Inferior parietal cortex (tissue), 1 donor: ENCODE measurements around the gene PARK7.

Experiments used
- DNase-seq: peaks from one replicate; pipeline ENCODE4 v3.0.0-alpha.2; 2016; ENCODE audit errors: extremely low spot score

Gene PARK7

DNA sequence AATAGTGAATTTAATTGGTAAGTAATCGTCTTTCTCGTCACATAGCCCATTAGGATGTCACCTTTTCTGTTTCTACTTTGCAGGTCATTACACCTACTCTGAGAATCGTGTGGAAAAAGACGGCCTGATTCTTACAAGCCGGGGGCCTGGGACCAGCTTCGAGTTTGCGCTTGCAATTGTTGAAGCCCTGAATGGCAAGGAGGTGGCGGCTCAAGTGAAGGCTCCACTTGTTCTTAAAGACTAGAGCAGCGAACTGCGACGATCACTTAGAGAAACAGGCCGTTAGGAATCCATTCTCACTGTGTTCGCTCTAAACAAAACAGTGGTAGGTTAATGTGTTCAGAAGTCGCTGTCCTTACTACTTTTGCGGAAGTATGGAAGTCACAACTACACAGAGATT lies 23.3 kb downstream of the PARK7 start:
- no peak for DNase-seq

GRCh38 chr1:7985851-7986612 lies 24.5 kb downstream of the PARK7 start:
- no peak for DNase-seq

GRCh38 chr1:7987528-7987927 lies 26.0 kb downstream of the PARK7 start:
- DNase-seq, result no peak

GRCh38 chr1:7988576-7988975 lies 27.1 kb downstream of the PARK7 start:
- no peak for DNase-seq

GRCh38 chr1:7989762-7990428 lies 28.4 kb downstream of the PARK7 start:
- DNase-seq, result no peak

DNA sequence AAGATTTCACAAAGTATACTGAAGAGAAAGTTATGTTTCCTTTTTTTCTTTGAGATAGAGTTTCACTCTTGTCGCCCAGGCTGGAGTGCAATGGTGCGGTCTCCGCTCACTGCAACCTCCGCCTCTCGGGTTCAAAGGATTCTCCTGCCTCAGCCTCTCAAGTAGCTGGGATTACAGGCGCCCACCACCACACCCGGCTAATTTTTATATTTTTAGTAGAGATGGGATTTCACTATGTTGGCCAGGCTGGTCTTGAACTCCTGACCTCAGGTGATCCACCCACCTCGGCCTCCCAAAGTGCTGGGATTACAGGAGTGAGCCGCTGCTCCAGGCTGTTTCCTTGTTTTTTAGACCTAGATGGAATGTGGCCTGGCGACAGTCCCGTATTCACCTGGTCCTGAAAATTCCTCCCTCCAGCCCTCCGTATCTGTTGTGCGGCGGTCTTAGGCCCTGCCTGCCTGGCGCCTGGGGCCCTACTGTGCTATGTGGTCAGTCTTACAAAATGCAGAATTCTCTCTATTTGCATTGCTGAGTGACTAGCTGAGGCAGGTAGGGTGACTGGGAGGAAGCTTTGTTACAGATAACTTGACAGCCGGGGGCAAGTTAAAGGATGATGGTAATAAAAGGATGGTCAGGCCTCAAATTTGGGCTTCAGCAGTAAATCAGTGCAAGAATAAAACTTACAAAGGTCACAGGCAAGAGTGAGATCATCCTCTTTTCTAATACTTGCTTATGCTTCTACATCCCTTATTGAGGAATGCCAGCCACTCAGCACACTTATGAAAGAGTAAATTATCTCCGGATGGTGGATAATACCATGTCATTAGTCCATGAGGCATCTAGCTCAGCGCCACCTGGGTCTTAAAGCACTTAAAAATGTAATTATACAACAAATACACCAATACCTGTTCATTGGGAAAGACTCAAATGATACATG lies 30.3 kb downstream of the PARK7 start:
- DNase-seq, result no peak

GRCh38 chr1:7992885-7993284 lies 31.4 kb downstream of the PARK7 start:
- no peak for DNase-seq

DNA sequence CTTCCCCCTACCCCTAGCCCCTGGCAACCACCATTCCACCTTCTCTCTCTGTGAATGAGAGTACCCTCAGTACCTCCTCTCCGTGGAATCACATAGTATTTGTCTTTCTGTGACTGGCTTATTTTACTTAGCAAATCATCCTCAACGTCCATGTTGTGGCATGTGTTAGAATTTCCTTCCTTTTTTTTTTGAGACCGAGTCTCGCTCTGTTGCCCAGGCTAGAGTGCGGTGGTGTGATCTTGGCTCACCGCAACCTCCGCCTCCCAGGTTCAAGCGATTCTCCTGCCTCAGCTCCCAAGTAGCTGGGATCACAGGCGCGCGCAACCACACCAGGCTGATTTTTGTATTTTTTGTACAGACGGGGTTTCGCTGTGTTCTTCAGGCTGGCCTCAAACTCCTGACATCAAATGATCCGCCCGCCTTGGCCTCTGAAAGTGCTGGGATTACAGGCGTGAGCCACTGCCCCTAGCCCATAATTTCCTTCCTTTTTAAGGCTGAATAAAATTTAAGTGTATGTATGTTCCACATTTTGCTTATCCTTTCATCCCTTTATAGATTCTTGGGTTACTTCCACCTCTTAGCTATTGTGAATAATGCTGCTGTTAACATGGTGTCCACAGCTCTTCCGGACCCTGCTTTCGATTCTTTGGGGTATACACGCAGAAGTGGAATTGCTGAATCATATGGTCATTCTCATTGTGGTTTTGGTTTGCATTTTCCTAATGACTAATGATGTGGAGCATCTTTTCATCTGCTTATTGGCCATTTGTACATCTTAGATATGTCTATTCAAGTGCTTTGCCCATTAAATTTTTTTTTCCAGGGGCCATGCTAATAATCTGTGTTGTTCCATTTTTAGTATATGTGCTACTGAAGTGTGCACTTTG lies 32.3 kb downstream of the PARK7 start:
- no peak for DNase-seq

DNA sequence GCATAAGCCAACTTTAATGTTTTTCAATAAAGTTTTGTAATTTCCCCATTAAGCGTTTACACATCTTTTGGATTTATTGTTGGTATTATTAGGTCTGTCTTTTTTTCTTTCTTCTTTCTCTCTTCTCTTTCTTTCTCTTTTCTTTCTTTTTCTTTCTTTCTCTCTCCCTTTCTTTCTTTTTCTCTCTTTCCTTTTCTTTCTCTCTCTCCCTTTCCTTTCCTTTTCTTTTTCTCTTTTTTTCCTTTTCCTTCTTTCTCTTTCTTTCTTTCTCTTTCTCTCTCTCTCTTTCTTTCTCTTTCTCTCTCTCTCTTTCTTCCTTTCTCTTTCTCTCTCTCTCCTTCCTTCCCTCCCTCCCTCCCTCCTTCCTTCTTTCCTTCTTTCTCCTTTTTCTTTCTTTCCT lies 33.3 kb downstream of the PARK7 start:
- DNase-seq, result no peak

GRCh38 chr1:7995437-7995836 lies 33.9 kb downstream of the PARK7 start:
- DNase-seq, result no peak

DNA sequence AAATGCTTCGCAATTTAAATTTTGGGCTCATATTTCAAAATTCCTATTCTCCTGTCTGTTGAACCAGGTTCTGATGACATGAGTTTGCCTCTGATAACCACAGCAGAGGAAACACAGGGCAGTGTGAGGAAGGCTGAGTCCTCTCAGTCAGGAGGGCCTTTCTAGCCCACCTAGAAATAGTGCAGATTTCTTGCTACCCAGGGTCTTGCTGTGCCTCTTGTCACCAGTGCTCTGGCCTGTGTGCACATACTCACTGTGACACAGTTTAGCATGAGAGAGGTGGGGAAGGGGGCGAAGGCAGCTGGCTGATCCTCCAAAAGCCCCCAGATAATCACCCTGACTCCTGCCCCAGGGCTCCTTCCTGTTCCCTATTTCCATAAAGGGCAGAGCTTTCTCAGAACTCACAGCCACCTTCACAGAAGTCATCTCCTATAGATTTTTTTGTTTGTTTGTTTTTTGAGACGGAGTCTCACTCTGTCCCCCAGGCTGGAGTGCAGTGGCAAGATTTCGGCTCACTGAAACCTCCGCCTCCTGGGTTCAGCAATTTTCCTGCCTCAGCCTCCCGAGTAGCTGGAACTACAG lies 40.9 kb downstream of the PARK7 start:
- no peak for DNase-seq

- DNase-seq, result no peak
These were observed 41.4 kb downstream of the PARK7 start for GRCh38 chr1:8002921-8003320.

GRCh38 chr1:8003438-8004112 lies 42.1 kb downstream of the PARK7 start:
- DNase-seq, result no peak

- peak; percentile 62 for DNase-seq
These were observed 42.7 kb downstream of the PARK7 start for GRCh38 chr1:8004113-8004802.

DNA sequence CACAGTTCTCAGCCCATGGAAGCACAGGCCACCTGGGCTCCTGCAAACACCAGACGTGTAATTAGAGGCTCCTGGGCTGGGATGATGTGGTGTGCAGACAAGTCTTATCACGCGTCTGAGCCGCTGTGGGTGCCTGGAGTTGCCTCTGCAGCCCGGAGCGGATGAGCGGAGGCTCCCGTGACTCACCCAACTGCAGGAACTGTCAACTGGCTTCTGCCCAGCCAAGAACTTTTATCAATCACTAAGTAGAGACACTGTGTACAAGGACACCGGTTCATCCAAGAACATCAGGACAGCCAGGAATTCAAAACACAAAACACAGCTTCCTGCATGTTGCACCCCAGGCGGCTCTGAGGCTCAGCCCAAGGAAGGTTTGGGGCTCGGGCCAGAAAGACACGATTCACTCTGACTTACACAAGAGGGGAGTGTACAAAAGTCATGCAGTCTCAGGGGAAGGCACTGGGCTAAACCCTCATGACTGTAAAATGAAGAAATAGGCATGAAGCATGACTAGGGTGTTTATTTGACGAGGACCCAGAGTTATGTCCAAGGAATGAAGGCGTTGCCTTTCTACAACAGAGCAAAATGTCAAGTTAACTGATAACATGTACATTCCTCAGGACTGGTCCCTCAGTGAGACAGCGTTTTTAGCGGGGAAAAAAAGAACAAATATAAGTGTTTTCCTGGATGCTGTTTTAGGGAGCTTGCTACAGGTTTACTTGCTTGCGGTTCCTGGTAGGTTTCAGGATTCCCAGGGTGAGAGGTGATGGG lies 43.5 kb downstream of the PARK7 start:
- peak; percentile 55 for DNase-seq

DNA sequence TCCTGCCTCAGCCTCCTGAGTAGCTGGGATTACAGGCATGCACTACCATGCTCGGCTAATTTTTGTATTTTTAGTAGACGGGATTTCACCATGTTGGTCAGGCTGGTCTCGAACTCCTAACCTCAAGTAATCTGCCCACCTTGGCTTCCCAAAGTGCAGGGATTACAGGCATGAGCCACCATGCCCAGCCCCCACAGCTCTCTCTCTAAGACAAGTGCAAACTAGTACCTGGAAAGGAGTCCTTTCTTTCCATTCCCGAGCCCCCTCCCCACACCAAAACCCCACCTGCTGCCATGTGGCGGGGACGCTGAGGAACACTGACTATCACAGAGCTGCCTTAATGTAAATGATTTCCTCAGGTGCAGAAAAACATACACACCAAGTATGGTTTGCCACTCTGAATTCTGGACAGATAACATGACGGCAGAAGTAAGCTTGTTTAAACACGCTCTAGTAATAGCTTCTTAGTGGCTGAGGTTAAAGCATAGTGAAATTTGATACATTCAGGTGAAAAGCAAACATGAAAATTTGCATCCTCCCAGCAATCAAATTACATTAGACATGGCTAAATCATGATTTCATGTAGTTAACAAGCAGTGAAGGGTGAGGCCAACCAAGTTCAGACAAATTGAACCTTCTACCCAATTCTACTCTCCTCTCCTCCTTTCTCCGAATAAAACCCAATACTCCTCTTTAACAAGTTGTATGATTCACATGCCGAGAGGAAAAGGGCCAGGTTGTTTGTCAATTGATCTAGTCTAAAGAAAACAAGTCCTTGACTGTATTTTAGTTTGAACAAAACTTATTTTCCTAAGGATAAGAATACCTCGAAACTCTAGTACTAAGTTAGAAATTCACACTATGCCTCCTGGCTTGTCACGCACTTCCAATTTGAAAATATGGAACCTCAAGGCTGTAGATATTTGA lies 44.8 kb downstream of the PARK7 start:
- no peak for DNase-seq

DNA sequence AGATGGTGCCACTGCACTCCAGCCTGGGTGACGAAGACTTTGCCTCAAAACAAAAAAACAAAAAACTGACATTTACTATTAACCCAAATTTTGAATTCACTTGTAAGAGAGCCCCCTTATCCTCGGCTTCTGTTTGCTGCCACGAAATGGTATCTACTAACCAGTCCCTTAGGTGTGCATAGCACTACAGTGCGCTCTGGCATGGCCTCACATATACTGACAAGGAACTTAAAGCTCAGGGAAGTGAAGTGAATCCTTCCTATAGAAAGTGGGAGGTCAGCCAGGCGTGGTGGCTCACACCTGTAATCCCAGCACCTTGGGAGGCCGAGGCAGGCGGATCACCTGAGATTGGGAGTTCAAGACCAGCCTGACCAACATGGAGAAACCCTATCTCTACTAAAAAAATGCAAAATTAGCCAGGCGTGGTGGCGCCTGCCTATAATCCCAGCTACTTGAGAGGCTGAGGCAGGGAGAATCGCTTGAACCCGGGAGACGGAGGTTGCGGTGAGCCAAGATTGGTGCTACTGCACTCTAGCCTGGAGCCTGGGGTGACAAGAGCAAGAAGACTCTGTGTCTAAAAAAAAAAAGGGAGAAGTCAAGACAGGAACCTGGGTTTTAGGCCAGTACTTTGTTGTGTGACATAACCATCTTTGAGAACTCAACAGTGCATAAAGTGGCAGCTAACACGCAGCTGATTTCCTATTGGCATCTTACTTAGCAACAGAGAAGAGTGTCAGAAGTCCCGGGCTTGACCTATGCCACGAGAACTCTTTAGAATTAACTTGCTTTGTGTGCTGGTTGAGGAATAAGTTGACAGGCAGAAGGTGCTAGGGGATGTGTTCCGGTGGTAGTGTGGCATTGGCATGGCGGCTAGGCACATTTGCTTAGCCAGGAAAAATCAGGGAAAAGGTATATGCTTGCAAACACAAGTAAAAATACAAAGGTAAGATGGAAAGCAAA lies 47.8 kb downstream of the PARK7 start:
- DNase-seq, result no peak
